HEK293 (cell line): ENCODE data around the gene XKR8.

Experiments
- CTCF ChIA-PET: fragments of 350-600 bp; formaldehyde crosslinking; extraction: SDS; loops from one replicate; lab custom pipeline; 2021; ENCODE audit warnings: antibody characterized with exemption; lab: Yijun Ruan, JAX
- POLR2A ChIA-PET: fragments of 300-600 bp; formaldehyde crosslinking; extraction: SDS; loops from one replicate; lab custom pipeline; 2020; ENCODE audit warnings: antibody characterized with exemption, inconsistent platforms; lab: Yijun Ruan, JAX
- H3K27ac ChIP-seq: fragments of 200-500 bp; sonication (Bioruptor generic); 2 replicates; pipeline ENCODE4 v1.5.1; 2014; ENCODE audit warnings: low read depth, low read length, control low read depth, inconsistent platforms; ENCODE audit errors: extremely low read depth
- H3K36me3 ChIP-seq, 2 experiments: fragments of 200-500 bp in 1 of 2; sonication (Bioruptor generic) in 1 of 2; 1 replicate in 1 of 2; 2 replicates in 1 of 2; pipeline ENCODE4 v1.5.1; 2014 to 2017; ENCODE audit warnings: inconsistent platforms in 2 of 2, low read length in 2 of 2; ENCODE audit not compliant: control insufficient read depth in 2 of 2, insufficient read depth in 1 of 2
- H3K4me1 ChIP-seq: fragments of 200-500 bp; sonication (Bioruptor generic); 2 replicates; pipeline ENCODE4 v1.5.1; 2014; ENCODE audit warnings: mild to moderate bottlenecking, low read length, inconsistent platforms; ENCODE audit not compliant: control insufficient read depth, insufficient read depth
- H3K4me3 ChIP-seq: 2 replicates; pipeline ENCODE4 v1.5.1; 2011; ENCODE audit warnings: low read depth, mild to moderate bottlenecking, control low read depth, low read length, moderate library complexity
- H3K9me3 ChIP-seq: fragments of 200-500 bp; sonication (Bioruptor generic); 2 replicates; pipeline ENCODE4 v1.5.1; 2014; ENCODE audit warnings: low read depth, low read length, inconsistent platforms; ENCODE audit not compliant: control insufficient read depth, insufficient read depth
- FEZF1 ChIP-seq: fragments of 450-650 bp; formaldehyde crosslinking; IDR thresholded peaks from 2 replicates; pipeline ENCODE4 v1.5.1; 2016; ENCODE audit warnings: missing biosample characterization, missing genetic modification characterization
- HIC1 ChIP-seq: fragments of 450-650 bp; formaldehyde crosslinking; IDR thresholded peaks from 2 replicates; pipeline ENCODE4 v1.5.1; 2016; ENCODE audit warnings: missing biosample characterization, missing genetic modification characterization
- PRDM1 ChIP-seq: fragments of 450-650 bp; formaldehyde crosslinking; IDR thresholded peaks from 2 replicates; pipeline ENCODE4; 2016; ENCODE audit warnings: missing biosample characterization, missing genetic modification characterization
- RBAK ChIP-seq: fragments of 450-650 bp; formaldehyde crosslinking; IDR thresholded peaks from 2 replicates; pipeline ENCODE4 v1.5.1; 2016; ENCODE audit warnings: missing biosample characterization, missing genetic modification characterization
- SCRT2 ChIP-seq: fragments of 450-650 bp; formaldehyde crosslinking; IDR thresholded peaks from 2 replicates; pipeline ENCODE4 v1.5.1; 2016; ENCODE audit warnings: missing biosample characterization, missing genetic modification characterization
- SP3 ChIP-seq: fragments of 450-650 bp; formaldehyde crosslinking; IDR thresholded peaks from 2 replicates; pipeline ENCODE4 v1.5.1; 2016; ENCODE audit warnings: missing biosample characterization, missing genetic modification characterization
- YY2 ChIP-seq: fragments of 450-650 bp; formaldehyde crosslinking; IDR thresholded peaks from 2 replicates; pipeline ENCODE4 v1.5.1; 2016; ENCODE audit warnings: missing biosample characterization, missing genetic modification characterization
- ZBTB17 ChIP-seq: fragments of 450-650 bp; formaldehyde crosslinking; IDR thresholded peaks from 2 replicates; pipeline ENCODE4 v1.5.1; 2016; ENCODE audit warnings: missing biosample characterization, missing genetic modification characterization
- ZIC2 ChIP-seq: fragments of 450-650 bp; formaldehyde crosslinking; IDR thresholded peaks from 2 replicates; pipeline ENCODE4 v1.5.1; 2016; ENCODE audit warnings: missing biosample characterization, missing genetic modification characterization
- ZNF155 ChIP-seq: fragments of 450-650 bp; formaldehyde crosslinking; IDR thresholded peaks from 2 replicates; pipeline ENCODE4 v1.5.1; 2016; ENCODE audit warnings: missing biosample characterization, missing genetic modification characterization
- ZNF391 ChIP-seq: fragments of 450-650 bp; formaldehyde crosslinking; IDR thresholded peaks from 2 replicates; pipeline ENCODE4 v1.5.1; 2016; ENCODE audit warnings: low read depth, missing biosample characterization, missing genetic modification characterization, borderline replicate concordance
- ZNF658 ChIP-seq: fragments of 450-650 bp; formaldehyde crosslinking; IDR thresholded peaks from 2 replicates; pipeline ENCODE4; 2016; ENCODE audit warnings: missing biosample characterization, missing genetic modification characterization
- ZNF768 ChIP-seq: fragments of 450-650 bp; formaldehyde crosslinking; IDR thresholded peaks from 2 replicates; pipeline ENCODE4 v1.5.1; 2018; ENCODE audit warnings: missing biosample characterization, mild to moderate bottlenecking, missing genetic modification characterization
- TF ChIP-seq, protein P1 (sequence below): fragments of 450-650 bp; formaldehyde crosslinking; IDR thresholded peaks from 2 replicates; pipeline ENCODE4 v1.5.1; 2016; ENCODE audit warnings: missing biosample characterization, missing genetic modification characterization

Gene XKR8

GRCh38 chr1:27966402-27967105 is 6.8 kb downstream of the XKR8 start:
- CTCF ChIA-PET, result interaction anchor here (0.5 to 2.3 kb wide), 2 partner anchors 13 to 401 kb away, joined by 3 to 9 read pairs; no protein-coding TSS in a partner anchor
- H3K4me1 ChIP-seq, result peaks cover 2% of the 10 kb centered on the region
- H3K36me3 ChIP-seq, result peaks cover 3 to 71% of the 10 kb centered on the region in 2 experiments; a peak in 2 of 3 replicates
- H3K9me3 ChIP-seq, result no peaks in the 10 kb centered on the region
- POLR2A ChIA-PET, result interaction anchor here (0.5 to 1.4 kb wide), 2 partner anchors 297 to 645 kb away, joined by 3 to 6 read pairs; no protein-coding TSS in a partner anchor
- H3K4me3 ChIP-seq, result no peak overlapping the region
- TF ChIP-seq RBAK, result no peak
- TF ChIP-seq ZIC2 (tag by site-specific recombination), result peak; percentile 30; the same call in 1 of the 2 replicates
- TF ChIP-seq FEZF1 (tag by site-specific recombination), result no peak
- no peak for TF ChIP-seq SP3 (tag by site-specific recombination)
- no peak for TF ChIP-seq ZNF155 (tag by site-specific recombination)
- no peak overlapping the region for H3K27ac ChIP-seq

DNA sequence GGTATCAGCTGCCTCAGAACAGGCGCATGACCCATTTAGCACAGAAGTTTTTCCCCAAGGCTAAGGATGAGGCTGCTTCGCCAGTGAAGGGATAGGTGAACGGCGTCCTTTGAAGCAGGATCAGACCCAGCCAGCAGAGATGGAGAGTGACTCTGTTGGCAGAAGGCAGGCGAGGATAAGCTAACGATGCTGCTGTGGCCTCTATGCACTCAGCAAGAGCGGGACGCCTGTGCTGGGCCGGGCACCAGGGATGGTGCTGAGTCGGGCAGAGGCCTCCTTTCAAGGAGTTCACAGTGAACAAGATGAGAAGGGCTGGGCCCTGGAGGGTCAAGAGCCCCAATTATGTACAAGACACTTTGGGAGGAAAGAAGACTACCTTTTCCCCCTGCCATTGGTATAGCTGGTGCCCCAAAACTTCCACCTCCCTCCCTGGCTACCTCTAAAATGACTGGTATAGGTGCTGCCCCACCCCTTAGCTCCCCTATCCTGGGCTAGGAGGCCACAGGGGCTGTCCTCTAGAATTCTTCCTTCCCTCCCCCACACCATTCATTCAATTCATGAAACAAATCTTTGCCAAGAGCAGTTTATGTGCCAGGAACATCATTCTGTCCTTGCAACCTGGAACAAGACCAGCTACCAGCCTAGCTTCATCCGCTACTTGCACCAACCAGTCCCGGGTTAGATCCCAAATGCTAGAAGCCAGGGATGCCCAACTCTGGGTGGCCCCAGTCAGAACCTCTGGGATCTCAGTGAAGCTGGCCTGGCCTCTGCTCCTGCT is 7.5 kb downstream of the XKR8 start:
- H3K4me3 ChIP-seq, result no peak overlapping the region
- TF ChIP-seq HIC1, result no peak
- ChIA-PET CTCF (interaction anchor here (0.5 to 2.3 kb wide), 2 partner anchors 12 to 400 kb away, joined by 3 to 9 read pairs; no protein-coding TSS in a partner anchor), POLR2A (interaction anchor here (1.4 kb wide), 1 partner anchor 298 kb away, joined by 3 read pairs; no protein-coding TSS in a partner anchor)
- H3K4me1 ChIP-seq, result peaks cover 7% of the 10 kb centered on the region
- H3K36me3 ChIP-seq, result peaks cover 3 to 74% of the 10 kb centered on the region in 2 experiments; a peak in 2 of 3 replicates
- no peak overlapping the region for H3K27ac ChIP-seq
- H3K9me3 ChIP-seq, result no peaks in the 10 kb centered on the region

GRCh38 chr1:27967884-27968466 is 8.2 kb downstream of the XKR8 start:
- Histone ChIP-seq H3K4me1 (peaks cover 7% of the 10 kb centered on the region), H3K4me3 (no peak overlapping the region), H3K27ac (no peak overlapping the region), H3K9me3 (no peaks in the 10 kb centered on the region), H3K36me3 (peaks cover 3 to 80% of the 10 kb centered on the region in 2 experiments; a peak in 2 of 3 replicates)
- no peak for TF ChIP-seq ZBTB17 (tag by site-specific recombination)
- TF ChIP-seq ZIC2 (tag by site-specific recombination), result peak; percentile 65
- TF ChIP-seq ZNF658 (tag by site-specific recombination), result no peak
- no peak for TF ChIP-seq ZNF768 (tag by site-specific recombination)
- no peak for TF ChIP-seq ZNF391 (tag by site-specific recombination)
- no peak for TF ChIP-seq YY2 (tag by site-specific recombination)
- ChIA-PET CTCF (interaction anchor here (0.7 to 2.3 kb wide), 6 partner anchors 9 to 959 kb away, joined by 3 to 9 read pairs (median 3); no protein-coding TSS in a partner anchor), POLR2A (interaction anchor here (1.3 kb wide), 1 partner anchor 8 kb away, joined by 6 read pairs; the partner anchor contains the start of gene XKR8)

GRCh38 chr1:27968692-27969091 is 8.9 kb downstream of the XKR8 start:
- Histone ChIP-seq H3K27ac (no peak overlapping the region), H3K9me3 (no peaks in the 10 kb centered on the region), H3K4me1 (peaks cover 7% of the 10 kb centered on the region), H3K36me3 (peaks cover 3 to 79% of the 10 kb centered on the region in 2 experiments; a peak in 2 of 3 replicates), H3K4me3 (no peak overlapping the region)
- ChIA-PET CTCF (interaction anchor here (0.7 to 2.3 kb wide), 6 partner anchors 8 to 960 kb away, joined by 3 to 9 read pairs (median 3); no protein-coding TSS in a partner anchor), POLR2A (interaction anchor here (1.3 kb wide), 1 partner anchor 9 kb away, joined by 6 read pairs; the partner anchor contains the start of gene XKR8)
- peak; percentile 70 for TF ChIP-seq SCRT2 (tag by site-specific recombination)
- TF ChIP-seq, protein P1, sequence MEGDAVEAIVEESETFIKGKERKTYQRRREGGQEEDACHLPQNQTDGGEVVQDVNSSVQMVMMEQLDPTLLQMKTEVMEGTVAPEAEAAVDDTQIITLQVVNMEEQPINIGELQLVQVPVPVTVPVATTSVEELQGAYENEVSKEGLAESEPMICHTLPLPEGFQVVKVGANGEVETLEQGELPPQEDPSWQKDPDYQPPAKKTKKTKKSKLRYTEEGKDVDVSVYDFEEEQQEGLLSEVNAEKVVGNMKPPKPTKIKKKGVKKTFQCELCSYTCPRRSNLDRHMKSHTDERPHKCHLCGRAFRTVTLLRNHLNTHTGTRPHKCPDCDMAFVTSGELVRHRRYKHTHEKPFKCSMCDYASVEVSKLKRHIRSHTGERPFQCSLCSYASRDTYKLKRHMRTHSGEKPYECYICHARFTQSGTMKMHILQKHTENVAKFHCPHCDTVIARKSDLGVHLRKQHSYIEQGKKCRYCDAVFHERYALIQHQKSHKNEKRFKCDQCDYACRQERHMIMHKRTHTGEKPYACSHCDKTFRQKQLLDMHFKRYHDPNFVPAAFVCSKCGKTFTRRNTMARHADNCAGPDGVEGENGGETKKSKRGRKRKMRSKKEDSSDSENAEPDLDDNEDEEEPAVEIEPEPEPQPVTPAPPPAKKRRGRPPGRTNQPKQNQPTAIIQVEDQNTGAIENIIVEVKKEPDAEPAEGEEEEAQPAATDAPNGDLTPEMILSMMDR (tag by site-specific recombination), result no peak
- TF ChIP-seq PRDM1 (tag by site-specific recombination), result peak; percentile 40; the same call in 1 of the 2 replicates
